Stimulated activated naive CD8-positive, alpha-beta T cell treated with anti-CD3 and anti-CD28 coated beads, Interleukin-15, Interleukin-2, amounts not matched to agents 100 U/mL and 50 U/mL, for 24 hours (primary cell): ENCODE results near the gene ICAM4.
"Not testable (repeated sequence)": the region's sequence is repeated elsewhere in the genome, so short reads cannot be mapped to it uniquely, and the experiment has no call there.

Experiments used
- ATAC-seq: fragments of 150-1000 bp; cut with Tn5 transposase; one replicate; pipeline ENCODE4 v1.10.0; 2021
- DNase-seq: peaks from one replicate; pipeline ENCODE4 v3.0.0; 2021

ICAM4 gene

DNA sequence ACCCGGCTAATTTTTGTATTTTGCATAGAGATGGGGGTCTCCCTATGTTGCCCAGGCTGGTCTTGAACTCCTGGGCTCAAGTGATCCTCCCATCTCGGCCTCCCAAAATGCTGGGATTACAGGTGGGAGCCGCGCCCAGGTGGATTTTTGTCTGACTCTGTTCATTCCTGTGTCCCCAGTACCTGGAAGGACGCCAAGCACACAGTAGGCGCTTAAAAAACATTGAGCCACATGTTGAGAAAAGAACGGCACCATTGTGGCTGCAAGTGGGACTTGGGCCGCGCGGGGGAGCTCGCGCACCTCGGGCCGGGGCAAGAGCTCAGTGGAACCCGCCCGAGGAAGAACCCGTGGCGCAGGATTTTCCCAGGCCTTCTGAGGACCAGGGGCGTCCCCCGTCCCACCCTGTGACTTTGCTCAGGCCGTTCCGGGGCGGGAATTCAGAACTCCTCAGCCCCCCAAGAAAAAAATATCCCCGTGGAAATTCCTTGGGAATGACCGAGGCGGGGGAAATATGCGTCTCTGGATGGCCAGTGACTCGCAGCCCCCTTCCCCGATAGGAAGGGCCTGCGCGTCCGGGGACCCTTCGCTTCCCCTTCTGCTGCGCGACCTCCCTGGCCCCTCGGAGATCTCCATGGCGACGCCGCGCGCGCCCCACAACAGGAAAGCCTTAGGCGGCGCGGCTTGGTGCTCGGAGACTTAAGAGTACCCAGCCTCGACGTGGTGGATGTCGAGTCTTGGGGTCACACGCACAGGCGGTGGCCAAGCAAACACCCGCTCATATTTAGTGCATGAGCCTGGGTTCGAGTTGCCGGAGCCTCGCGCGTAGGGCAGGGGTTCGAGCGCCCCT is 17.2 kb upstream of the ICAM4 start:
- DNase-seq = peak; percentile 95
- ATAC-seq = peak; percentile 60

GRCh38 chr19:10270180-10270615 is 16.6 kb upstream of the ICAM4 start:
- ATAC-seq (peak; percentile 72), DNase-seq (peak; percentile 88)

- DNase-seq = peak; percentile 85
- ATAC-seq = peak; percentile 58
Observed at GRCh38 chr19:10270616-10271394, 15.9 kb upstream of the ICAM4 start, which contains the start of gene ICAM1. TSS of gene ICAM1 (plus strand) at chr19:10271120. CDS start at chr19:10271160, 40 bp downstream.

DNA sequence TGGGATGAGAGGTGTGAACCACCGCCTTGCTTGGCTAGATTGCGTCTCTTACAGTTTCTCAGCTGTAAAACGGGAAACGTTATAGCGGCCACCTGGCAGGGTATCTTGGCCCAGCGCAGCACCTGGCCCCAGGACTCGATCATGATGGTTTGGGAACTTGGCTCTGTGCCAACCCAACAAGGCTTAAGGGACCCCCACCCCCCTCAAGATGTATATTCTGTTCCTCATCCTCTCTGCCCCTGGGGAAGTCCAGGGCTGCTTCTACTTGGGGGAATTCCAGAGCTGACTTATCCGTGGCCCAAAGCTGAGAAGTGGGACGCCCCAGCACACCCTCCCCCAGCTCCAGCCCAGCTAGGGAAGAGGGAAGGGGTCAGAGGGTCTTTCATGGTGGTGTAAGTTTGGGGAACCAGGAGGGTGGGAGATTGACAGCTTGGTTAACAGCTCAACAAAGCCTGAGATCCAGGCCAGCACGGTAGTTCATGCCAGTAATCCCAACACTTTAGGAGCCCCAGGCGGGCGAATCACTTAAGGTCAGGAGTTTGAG is 15.1 kb upstream of the ICAM4 start:
- ATAC-seq = peak; percentile 11
- peak; percentile 57 for DNase-seq

DNA sequence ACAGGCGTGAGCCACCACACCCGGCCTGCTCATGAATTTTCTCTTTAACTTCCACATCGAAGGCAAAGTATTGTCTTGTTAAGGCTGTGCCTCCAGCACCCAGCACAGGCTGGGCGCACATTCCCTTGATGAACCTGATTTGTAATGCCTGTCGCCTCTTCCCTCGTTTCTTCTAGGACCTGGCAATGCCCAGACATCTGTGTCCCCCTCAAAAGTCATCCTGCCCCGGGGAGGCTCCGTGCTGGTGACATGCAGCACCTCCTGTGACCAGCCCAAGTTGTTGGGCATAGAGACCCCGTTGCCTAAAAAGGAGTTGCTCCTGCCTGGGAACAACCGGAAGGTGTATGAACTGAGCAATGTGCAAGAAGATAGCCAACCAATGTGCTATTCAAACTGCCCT is 12.2 kb upstream of the ICAM4 start:
- DNase-seq = no peak
- ATAC-seq = no peak

DNA sequence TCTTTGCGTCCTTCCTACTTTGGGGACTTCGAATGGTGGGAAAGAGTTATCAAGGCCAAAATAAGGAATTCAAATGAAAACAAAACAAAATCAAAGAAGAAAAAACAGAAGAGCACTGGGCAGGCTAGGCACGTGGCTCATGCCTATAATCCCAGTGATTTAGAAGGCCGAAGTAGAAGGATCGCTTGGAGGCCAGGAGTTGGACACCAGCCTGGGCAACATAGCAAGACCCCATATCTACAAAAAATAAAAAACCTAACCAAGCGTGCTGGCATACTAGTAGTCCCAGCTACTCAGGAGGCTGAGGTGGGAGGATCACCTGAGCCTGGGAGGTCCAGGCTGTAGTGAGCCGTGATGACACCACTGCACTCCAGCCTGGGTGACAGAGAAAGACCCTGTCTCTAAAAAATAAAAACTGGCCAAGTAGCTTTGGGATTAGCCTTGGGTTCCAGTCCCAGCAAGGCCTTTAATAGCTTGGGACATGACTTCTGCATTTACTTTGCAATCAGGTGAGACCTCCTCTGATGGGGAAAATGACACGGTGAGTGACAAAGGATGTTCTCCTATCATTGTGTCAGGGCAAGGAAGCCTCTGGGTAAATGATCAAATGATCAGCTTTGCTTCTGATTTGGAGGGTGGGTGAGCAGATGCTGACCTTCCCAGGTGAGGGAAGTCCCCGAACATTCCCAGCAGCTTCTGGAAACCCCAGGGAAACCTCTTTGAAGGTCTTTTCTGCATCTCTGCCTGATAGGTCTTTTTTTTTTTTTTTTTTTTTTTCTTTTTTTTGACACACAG is 8.8 kb upstream of the ICAM4 start:
- DNase-seq (no peak), ATAC-seq (no peak)

DNA sequence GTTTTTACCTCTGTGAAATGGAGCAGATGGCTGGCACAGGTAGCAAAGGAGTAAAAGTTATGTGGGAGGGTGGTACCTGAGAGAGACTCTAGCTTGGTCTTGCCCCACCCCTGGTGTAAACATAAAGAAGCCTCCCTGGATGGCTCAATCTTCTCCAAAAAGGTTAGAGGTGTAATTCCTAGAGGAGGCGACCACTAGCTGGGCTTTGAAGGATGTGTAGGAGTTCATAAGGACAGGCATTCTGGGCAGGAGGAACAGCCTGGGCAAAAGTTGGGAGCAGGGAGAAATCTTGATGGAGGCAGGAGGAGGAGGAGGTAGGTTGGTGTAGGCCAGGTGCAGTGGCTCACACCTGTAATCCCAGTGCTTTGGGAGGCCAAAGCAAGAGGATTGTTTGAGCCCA is 7.8 kb upstream of the ICAM4 start:
- DNase-seq = no peak
- ATAC-seq = no peak

DNA sequence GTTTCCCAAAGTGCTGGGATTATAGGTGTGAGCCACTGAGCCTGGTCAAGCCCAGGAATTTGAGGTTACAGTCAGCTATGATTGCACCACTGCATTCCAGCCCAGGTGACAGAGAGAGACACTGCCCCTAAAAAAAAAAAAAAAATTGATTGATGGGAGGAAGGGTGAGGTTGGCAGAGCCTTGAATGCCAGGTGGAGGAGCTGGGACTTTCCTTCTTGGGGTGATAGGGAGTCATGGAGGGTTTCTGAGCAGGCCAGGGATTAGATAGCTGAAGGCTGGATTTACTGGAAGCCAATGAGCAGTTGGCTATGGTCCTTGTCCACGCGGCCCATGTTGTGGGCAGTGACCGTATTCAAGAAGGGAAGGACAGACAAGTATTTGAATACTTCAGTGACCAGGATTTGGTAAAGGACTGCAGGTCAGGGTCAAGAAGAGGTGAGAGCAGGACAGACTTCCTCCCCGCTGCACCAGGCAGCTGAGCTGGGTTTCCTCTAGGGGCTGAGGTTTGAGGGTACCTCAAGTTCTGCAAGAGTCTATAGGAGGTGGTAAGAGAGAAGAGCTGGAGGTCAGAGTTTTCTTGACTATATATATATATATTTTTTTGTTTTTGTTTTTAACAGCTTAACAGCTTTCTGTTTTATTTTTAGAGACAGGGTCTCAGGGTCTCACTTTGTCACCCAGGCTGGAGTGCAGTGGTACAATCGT is 6.9 kb upstream of the ICAM4 start:
- DNase-seq (no peak), ATAC-seq (no peak)

DNA sequence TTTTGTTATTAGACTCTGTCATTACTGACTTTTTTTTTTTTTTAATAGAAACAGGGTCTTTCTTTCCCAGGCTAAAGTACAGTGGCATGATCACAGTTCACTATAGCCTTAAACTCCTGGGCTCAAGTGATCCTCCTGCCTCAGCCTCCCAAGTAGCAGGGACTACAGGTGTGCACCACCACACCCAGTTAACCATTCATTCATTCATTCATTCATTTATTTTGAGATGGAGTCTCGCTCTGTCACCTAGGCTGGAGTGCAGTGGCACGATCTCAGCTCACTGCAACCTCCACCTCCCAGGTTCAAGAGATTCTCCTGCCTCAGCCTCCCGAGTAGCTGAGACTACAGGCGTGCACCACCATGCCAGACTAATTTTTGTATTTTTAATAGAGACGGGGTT is 4.7 kb upstream of the ICAM4 start:
- not testable (repeated sequence) for DNase-seq, ATAC-seq

DNA sequence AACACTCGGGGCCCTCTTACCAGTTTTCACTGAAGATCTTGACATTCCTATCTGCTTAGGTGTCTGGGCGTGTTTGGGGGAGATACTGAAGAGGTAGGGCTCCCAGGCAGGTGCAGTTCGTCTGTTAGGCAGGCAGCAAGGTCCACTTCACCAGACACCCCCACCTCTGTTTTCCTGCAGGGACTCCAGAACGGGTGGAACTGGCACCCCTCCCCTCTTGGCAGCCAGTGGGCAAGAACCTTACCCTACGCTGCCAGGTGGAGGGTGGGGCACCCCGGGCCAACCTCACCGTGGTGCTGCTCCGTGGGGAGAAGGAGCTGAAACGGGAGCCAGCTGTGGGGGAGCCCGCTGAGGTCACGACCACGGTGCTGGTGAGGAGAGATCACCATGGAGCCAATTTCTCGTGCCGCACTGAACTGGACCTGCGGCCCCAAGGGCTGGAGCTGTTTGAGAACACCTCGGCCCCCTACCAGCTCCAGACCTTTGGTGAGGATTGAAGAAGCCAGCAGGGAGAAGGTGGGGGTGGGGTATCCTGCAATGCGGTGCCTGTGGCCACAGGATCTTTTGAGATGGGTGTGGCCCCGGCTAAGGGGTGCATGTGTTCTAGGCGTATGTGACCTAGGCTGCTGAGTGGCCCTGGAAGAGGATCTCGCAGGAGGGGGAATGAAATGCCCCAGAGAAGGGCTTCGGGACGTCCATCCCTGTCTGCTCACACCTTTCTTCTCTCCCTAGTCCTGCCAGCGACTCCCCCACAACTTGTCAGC is 3.3 kb upstream of the ICAM4 start:
- ATAC-seq = no peak
- no peak for DNase-seq

DNA sequence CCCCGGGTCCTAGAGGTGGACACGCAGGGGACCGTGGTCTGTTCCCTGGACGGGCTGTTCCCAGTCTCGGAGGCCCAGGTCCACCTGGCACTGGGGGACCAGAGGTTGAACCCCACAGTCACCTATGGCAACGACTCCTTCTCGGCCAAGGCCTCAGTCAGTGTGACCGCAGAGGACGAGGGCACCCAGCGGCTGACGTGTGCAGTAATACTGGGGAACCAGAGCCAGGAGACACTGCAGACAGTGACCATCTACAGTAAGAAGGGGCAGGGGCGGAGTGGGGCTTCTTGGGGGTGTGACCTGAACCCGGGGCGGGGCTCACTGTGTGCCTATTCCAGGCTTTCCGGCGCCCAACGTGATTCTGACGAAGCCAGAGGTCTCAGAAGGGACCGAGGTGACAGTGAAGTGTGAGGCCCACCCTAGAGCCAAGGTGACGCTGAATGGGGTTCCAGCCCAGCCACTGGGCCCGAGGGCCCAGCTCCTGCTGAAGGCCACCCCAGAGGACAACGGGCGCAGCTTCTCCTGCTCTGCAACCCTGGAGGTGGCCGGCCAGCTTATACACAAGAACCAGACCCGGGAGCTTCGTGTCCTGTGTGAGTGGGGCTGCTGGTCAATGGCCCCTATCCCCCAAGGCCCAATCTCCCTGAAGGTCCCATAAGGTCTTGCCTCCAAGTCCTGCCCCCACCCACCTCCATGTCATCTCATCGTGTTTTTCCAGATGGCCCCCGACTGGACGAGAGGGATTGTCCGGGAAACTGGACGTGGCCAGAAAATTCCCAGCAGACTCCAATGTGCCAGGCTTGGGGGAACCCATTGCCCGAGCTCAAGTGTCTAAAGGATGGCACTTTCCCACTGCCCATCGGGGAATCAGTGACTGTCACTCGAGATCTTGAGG is 2.4 kb upstream of the ICAM4 start:
- no peak for ATAC-seq
- DNase-seq = no peak

DNA sequence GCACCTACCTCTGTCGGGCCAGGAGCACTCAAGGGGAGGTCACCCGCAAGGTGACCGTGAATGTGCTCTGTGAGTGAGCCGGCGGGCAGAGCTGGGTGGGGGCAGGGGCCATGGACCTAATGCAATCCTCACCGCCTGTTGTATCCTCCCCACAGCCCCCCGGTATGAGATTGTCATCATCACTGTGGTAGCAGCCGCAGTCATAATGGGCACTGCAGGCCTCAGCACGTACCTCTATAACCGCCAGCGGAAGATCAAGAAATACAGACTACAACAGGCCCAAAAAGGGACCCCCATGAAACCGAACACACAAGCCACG is 1.8 kb upstream of the ICAM4 start:
- DNase-seq = no peak
- no peak for ATAC-seq

DNA sequence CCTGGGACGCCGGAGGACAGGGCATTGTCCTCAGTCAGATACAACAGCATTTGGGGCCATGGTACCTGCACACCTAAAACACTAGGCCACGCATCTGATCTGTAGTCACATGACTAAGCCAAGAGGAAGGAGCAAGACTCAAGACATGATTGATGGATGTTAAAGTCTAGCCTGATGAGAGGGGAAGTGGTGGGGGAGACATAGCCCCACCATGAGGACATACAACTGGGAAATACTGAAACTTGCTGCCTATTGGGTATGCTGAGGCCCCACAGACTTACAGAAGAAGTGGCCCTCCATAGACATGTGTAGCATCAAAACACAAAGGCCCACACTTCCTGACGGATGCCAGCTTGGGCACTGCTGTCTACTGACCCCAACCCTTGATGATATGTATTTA is 1.4 kb upstream of the ICAM4 start:
- ATAC-seq (no peak), DNase-seq (no peak)

DNA sequence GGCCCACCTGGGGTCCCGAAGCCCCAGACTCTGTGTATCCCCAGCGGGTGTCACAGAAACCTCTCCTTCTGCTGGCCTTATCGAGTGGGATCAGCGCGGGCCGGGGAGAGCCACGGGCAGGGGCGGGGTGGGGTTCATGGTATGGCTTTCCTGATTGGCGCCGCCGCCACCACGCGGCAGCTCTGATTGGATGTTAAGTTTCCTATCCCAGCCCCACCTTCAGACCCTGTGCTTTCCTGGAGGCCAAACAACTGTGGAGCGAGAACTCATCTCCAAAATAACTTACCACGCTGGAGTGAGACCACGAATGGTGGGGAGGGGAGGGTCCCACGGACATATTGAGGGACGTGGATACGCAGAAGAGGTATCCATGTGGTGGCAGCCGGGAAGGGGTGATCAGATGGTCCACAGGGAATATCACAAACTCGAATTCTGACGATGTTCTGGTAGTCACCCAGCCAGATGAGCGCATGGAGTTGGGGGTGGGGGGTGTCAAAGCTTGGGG is 2.0 kb downstream of the ICAM4 start:
- ATAC-seq (peak; percentile 7), DNase-seq (peak; percentile 64)

- ATAC-seq (peak; percentile 47), DNase-seq (peak; percentile 76)
Observed at GRCh38 chr19:10289167-10289835, 2.5 kb downstream of the ICAM4 start.

- ATAC-seq = no peak
- DNase-seq = peak; percentile 56
Observed at GRCh38 chr19:10289836-10290356, 3.1 kb downstream of the ICAM4 start, which contains the start of gene ICAM5. TSS of gene ICAM5 (plus strand) at chr19:10289952. CDS start at chr19:10290044, 92 bp downstream.

GRCh38 chr19:10290357-10290875 is 3.7 kb downstream of the ICAM4 start:
- DNase-seq (no peak), ATAC-seq (no peak)

- ATAC-seq = peak; percentile 10
- peak; percentile 72 for DNase-seq
Observed at GRCh38 chr19:10290876-10291553, 4.3 kb downstream of the ICAM4 start.
